Mucosa of rectum (tissue), 2 donors: Measurements from ENCODE around the gene GSTA2.
"Not testable (repeated sequence)": the region's sequence is repeated elsewhere in the genome, so short reads cannot be mapped to it uniquely, and the experiment has no call there.

Source experiments
- H3K27ac ChIP-seq, 2 donors: one replicate each; pipeline ENCODE4 v1.7.0; 2013; ENCODE audit warnings: inconsistent platforms in 2 of 2, low read depth in 2 of 2, low read length in 2 of 2
- H3K27me3 ChIP-seq, 2 donors: one replicate each; pipeline ENCODE4 v1.7.0; 2013; ENCODE audit warnings: low read length in 2 of 2; ENCODE audit not compliant: control insufficient read depth in 2 of 2, insufficient read depth in 2 of 2
- H3K36me3 ChIP-seq, 2 donors: one replicate each; pipeline ENCODE4 v1.7.0; 2013; ENCODE audit warnings: low read length in 2 of 2; ENCODE audit not compliant: control insufficient read depth in 2 of 2, insufficient read depth in 2 of 2
- H3K4me1 ChIP-seq, 2 donors: one replicate each; pipeline ENCODE4 v1.7.0; 2013; ENCODE audit warnings: low read length in 2 of 2, mild to moderate bottlenecking in 1 of 2; ENCODE audit not compliant: control insufficient read depth in 2 of 2, insufficient read depth in 2 of 2
- H3K4me3 ChIP-seq, 2 donors: one replicate each; pipeline ENCODE4 v1.7.0; 2013; ENCODE audit warnings: low read length in 2 of 2
- H3K9ac ChIP-seq, 2 donors: one replicate each; pipeline ENCODE4 v1.7.0; 2013; ENCODE audit warnings: low read length in 2 of 2, low read depth in 1 of 2, mild to moderate bottlenecking in 1 of 2
- H3K9me3 ChIP-seq, 2 donors: one replicate each; pipeline ENCODE4 v1.7.0; 2013; ENCODE audit warnings: low read length in 2 of 2; ENCODE audit not compliant: control insufficient read depth in 2 of 2
- donor health status: healthy.
- donor health status: Normal muscosa, but diverticular disease.

GSTA2 gene

GRCh38 chr6:52707963-52708680, 55.2 kb downstream of the GSTA2 start:
- no peaks in the 10 kb centered on the region for H3K36me3 ChIP-seq

GRCh38 chr6:52706001-52706400, 57.3 kb downstream of the GSTA2 start:
- Histone ChIP-seq H3K4me1 (no peaks in the 10 kb centered on the region), H3K27ac (no peak overlapping the region), H3K27me3 (no peaks in the 10 kb centered on the region), H3K9ac (no peak overlapping the region), H3K9me3 (peaks cover 0 to 1% of the 10 kb centered on the region in 2 donors), H3K36me3 (no peaks in the 10 kb centered on the region), H3K4me3 (no peak overlapping the region)

More at GRCh38 chr6:52707963-52708680, 55.2 kb downstream of the GSTA2 start:
- no peak overlapping the region for H3K4me3 ChIP-seq
- no peak overlapping the region for H3K9ac ChIP-seq
- peaks cover 0 to 1% of the 10 kb centered on the region in 2 donors for H3K9me3 ChIP-seq
- H3K27ac ChIP-seq, result no peak overlapping the region
- H3K4me1 ChIP-seq, result no peaks in the 10 kb centered on the region
- H3K27me3 ChIP-seq, result no peaks in the 10 kb centered on the region

GRCh38 chr6:52704781-52705502, 58.3 kb downstream of the GSTA2 start:
- H3K27ac ChIP-seq, H3K9ac ChIP-seq: not testable (repeated sequence)

GRCh38 chr6:52704060-52704459, 59.2 kb downstream of the GSTA2 start:
- no peak overlapping the region for H3K27ac ChIP-seq
- H3K36me3 ChIP-seq, result no peaks in the 10 kb centered on the region
- H3K4me1 ChIP-seq, result no peaks in the 10 kb centered on the region
- H3K9me3 ChIP-seq, result no peaks in the 10 kb centered on the region
- H3K9ac ChIP-seq, result no peak overlapping the region
- H3K4me3 ChIP-seq, result no peak overlapping the region
- H3K27me3 ChIP-seq, result no peaks in the 10 kb centered on the region

More at GRCh38 chr6:52704781-52705502, 58.3 kb downstream of the GSTA2 start:
- H3K4me3 ChIP-seq, H3K27me3 ChIP-seq, H3K36me3 ChIP-seq, H3K9me3 ChIP-seq, H3K4me1 ChIP-seq: not testable (repeated sequence)
